ENCODE results near the gene DUS2. TPM values are rescaled to one million over a fixed set of nuclear protein-coding genes. Genes with fewer than 3 reads are reported as not detected.
A peak's percentile ranks its signal among the peaks of the same experiment; 100 is the strongest.
"Not testable (repeated sequence)": the region's sequence is repeated elsewhere in the genome, so short reads cannot be mapped to it uniquely, and the experiment has no call there.

Gene DUS2
- total and polyA plus RNA-seq, 9 of the 15 experiments (the other 6 are each of a cell fraction or from before 2014, with no cell fraction given) = 5.8 to 22.5 (median 20.6) TPM

GRCh38 chr16:68109156-68109555 is 86.1 kb downstream of the DUS2 start:
- intact Hi-C loops (cut with micrococcal nuclease); CTCF ChIA-PET (ENCODE audit: low intra/inter-chr PET ratio); H3K27me3 ChIP-seq (ENCODE audit: control insufficient read depth in 2 of 2, insufficient read depth in 2 of 2, low read length in 2 of 2); H3K9me1 ChIP-seq (ENCODE audit: control insufficient read depth, insufficient read depth, low read length); H3K4me3 ChIP-seq; H3K9me3 ChIP-seq (replicated peaks; ENCODE audit: control insufficient read depth, insufficient read depth, low read depth, low read length); FAIRE-seq; H3K36me3 ChIP-seq (ENCODE audit: control insufficient read depth, insufficient read depth, low read length); DNase-seq (ENCODE audit: extremely low read depth in 1 of 4, low spot score in 3 of 4); ATAC-seq; H3K27ac ChIP-seq (ENCODE audit: extremely low read depth, low read depth, low read length); H3K4me2 ChIP-seq (ENCODE audit: insufficient read depth, low read length); H3K9ac ChIP-seq (ENCODE audit: insufficient read depth in 1 of 2, low read depth in 2 of 2, low read length in 2 of 2); BruUV-seq (replicated peaks); H2AFZ ChIP-seq (ENCODE audit: low read depth, low read length); in situ Hi-C loops (cut with MboI): not testable (repeated sequence)
- peaks cover 11 to 12% of the 10 kb centered on the region in 2 experiments for H3K4me1 ChIP-seq (replicated peaks in 1 of 2; ENCODE audit: control insufficient read depth in 2 of 2, insufficient read depth in 2 of 2, low read length in 2 of 2)
- TF ChIP-seq ZNF324 (CRISPR knock-in tag; IDR thresholded peaks at IDR 0.05) = peak; percentile 93
- POLR2A ChIA-PET = interaction anchor here (0.9 to 1.5 kb wide), 2 partner anchors 11 to 18 kb away, joined by 3 to 6 read pairs; no protein-coding TSS in a partner anchor
- WGBS (ENCODE audit: insufficient coverage, low coverage, missing lambda C conversion rate) = 94% methylated on average over 5 of the region's 5 CpGs
- H4K20me1 ChIP-seq (replicated peaks; ENCODE audit: control insufficient read depth, insufficient read depth, low read length) = peaks cover 12% of the 10 kb centered on the region; the same call in 1 of the 2 replicates
- H3K79me2 ChIP-seq (ENCODE audit: control insufficient read depth, insufficient read depth, low read length) = peaks cover 97% of the 10 kb centered on the region

GRCh38 chr16:68110611-68111010 is 87.5 kb downstream of the DUS2 start:
- intact Hi-C loops (cut with micrococcal nuclease); POLR2A ChIA-PET; H3K27ac ChIP-seq (ENCODE audit: extremely low read depth, low read depth, low read length); H3K9ac ChIP-seq (ENCODE audit: insufficient read depth in 1 of 2, low read depth in 2 of 2, low read length in 2 of 2); ATAC-seq; DNase-seq (ENCODE audit: extremely low read depth in 1 of 4, low spot score in 3 of 4); BruUV-seq (replicated peaks); H3K9me3 ChIP-seq (replicated peaks; ENCODE audit: control insufficient read depth, insufficient read depth, low read depth, low read length); H3K36me3 ChIP-seq (ENCODE audit: control insufficient read depth, insufficient read depth, low read length); FAIRE-seq; in situ Hi-C loops (cut with MboI); H3K4me2 ChIP-seq (ENCODE audit: insufficient read depth, low read length); CTCF ChIA-PET (ENCODE audit: low intra/inter-chr PET ratio); H3K9me1 ChIP-seq (ENCODE audit: control insufficient read depth, insufficient read depth, low read length); H3K4me3 ChIP-seq; H2AFZ ChIP-seq (ENCODE audit: low read depth, low read length); H3K27me3 ChIP-seq (ENCODE audit: control insufficient read depth in 2 of 2, insufficient read depth in 2 of 2, low read length in 2 of 2): not testable (repeated sequence)
- Histone ChIP-seq H3K4me1 (replicated peaks in 1 of 2; ENCODE audit: control insufficient read depth in 2 of 2, insufficient read depth in 2 of 2, low read length in 2 of 2) (peaks cover 12 to 13% of the 10 kb centered on the region in 2 experiments), H3K79me2 (ENCODE audit: control insufficient read depth, insufficient read depth, low read length) (peaks cover 97% of the 10 kb centered on the region), H4K20me1 (replicated peaks; ENCODE audit: control insufficient read depth, insufficient read depth, low read length) (peaks cover 18% of the 10 kb centered on the region; the same call in 1 of the 2 replicates)
- WGBS (ENCODE audit: insufficient coverage, low coverage, missing lambda C conversion rate) = 88% methylated on average over 2 of the region's 2 CpGs
